Thyroid gland (tissue), 4 donors: ENCODE results near the gene SLC38A4.

Source experiments
- CTCF ChIP-seq, 6 experiments: fragments of 200-600 bp in 3 of 6; fragments of 450-650 bp in 3 of 6; sonication (generic) in 3 of 6; IDR thresholded peaks; one replicate each; pipeline ENCODE4 v1.5.1; 2016 to 2019; ENCODE audit warnings: antibody characterized with exemption in 6 of 6, mild to moderate bottlenecking in 2 of 6, inconsistent platforms in 1 of 6, moderate library complexity in 1 of 6
- POLR2A ChIP-seq, 2 donors: fragments of 450-650 bp; IDR thresholded peaks; one replicate each; pipeline ENCODE4 v1.6.1; 2017; ENCODE audit warnings: antibody characterized with exemption in 2 of 2, mild to moderate bottlenecking in 2 of 2, moderate library complexity in 1 of 2

- no peak for TF ChIP-seq CTCF (IDR thresholded peaks at IDR 0.05)
- TF ChIP-seq POLR2A (IDR thresholded peaks at IDR 0.05): no peak
These were observed 30.0 kb upstream of the SLC38A4 start for GRCh38 chr12:46855760-46856159.
